PC-3 (cell line): ENCODE data around the gene PCBP2. TPM values are rescaled to one million over a fixed set of nuclear protein-coding genes. Genes with fewer than 3 reads are reported as not detected.

ENCODE experiments used
- ATAC-seq: fragments of 200-7000 bp; cut with Tn5 transposase; 2 replicates; pipeline ENCODE4 v1.9.1; 2020; ENCODE audit warnings: mild to moderate bottlenecking, moderate library complexity
- BruUV-seq: library from RNA; stranded (reverse); fragments of 400-500 nt; replicated peaks from 2 replicates; lab custom pipeline; 2021; lab: Mats Ljungman, UMichigan
- CTCF ChIA-PET: fragments of 300-600 bp; sonication (Branson Sonifier 250); formaldehyde crosslinking; loops from one replicate; lab custom pipeline; 2022; ENCODE audit warnings: antibody characterized with exemption; lab: Charles Lee
- POLR2A ChIA-PET: fragments of 300-600 bp; sonication (Branson Sonifier 250); formaldehyde crosslinking; loops from one replicate; lab custom pipeline; 2022; ENCODE audit warnings: antibody characterized with exemption; ENCODE audit not compliant: unreplicated experiment; lab: Charles Lee
- DNase-seq: peaks from one replicate; pipeline ENCODE4 v3.0.0-alpha.2; 2015
- H2AFZ ChIP-seq: fragments of 300-600 bp; sonication (generic); 2 replicates; pipeline ENCODE4 v1.6.0; 2016; ENCODE audit warnings: antibody characterized with exemption, low read length
- H3F3A ChIP-seq: fragments of 300-600 bp; sonication (generic); one replicate; pipeline ENCODE4 v1.6.0; 2017; ENCODE audit warnings: antibody characterized with exemption, low read length, control low read depth, mild to moderate bottlenecking; ENCODE audit not compliant: unreplicated experiment
- H3K27ac ChIP-seq: fragments of 300-600 bp; sonication (generic); 2 replicates; pipeline ENCODE4 v1.5.1; 2016; ENCODE audit warnings: mild to moderate bottlenecking, low read length
- H3K27me3 ChIP-seq: fragments of 300-600 bp; sonication (generic); 2 replicates; pipeline ENCODE4 v1.6.1; 2016; ENCODE audit warnings: low read length, mixed read lengths
- H3K36me3 ChIP-seq: fragments of 300-600 bp; sonication (generic); 2 replicates; pipeline ENCODE4 v1.6.1; 2016; ENCODE audit warnings: low read depth, mixed run types, low read length, mixed read lengths
- H3K4me1 ChIP-seq: fragments of 300-600 bp; sonication (generic); 2 replicates; pipeline ENCODE4 v1.5.1; 2016; ENCODE audit warnings: low read length; ENCODE audit not compliant: insufficient read depth
- H3K4me2 ChIP-seq: fragments of 300-600 bp; sonication (generic); 2 replicates; pipeline ENCODE4 v1.6.0; 2016; ENCODE audit warnings: low read length
- H3K4me3 ChIP-seq: fragments of 300-600 bp; sonication (generic); 2 replicates; pipeline ENCODE4 v1.5.1; 2016; ENCODE audit warnings: mild to moderate bottlenecking, low read length, mixed read lengths
- H3K79me2 ChIP-seq: fragments of 300-600 bp; sonication (generic); 2 replicates; pipeline ENCODE4 v1.6.1; 2017; ENCODE audit warnings: low read length, mixed read lengths
- H3K9ac ChIP-seq: fragments of 300-600 bp; sonication (generic); 2 replicates; pipeline ENCODE4 v1.6.0; 2016; ENCODE audit warnings: mild to moderate bottlenecking, low read length
- H3K9me2 ChIP-seq: fragments of 300-600 bp; sonication (generic); replicated peaks from 2 replicates; pipeline ENCODE4 v1.6.1; 2016; ENCODE audit warnings: mixed run types, low read length, mixed read lengths
- H3K9me3 ChIP-seq: fragments of 300-600 bp; sonication (generic); 2 replicates; pipeline ENCODE4 v1.6.1; 2016; ENCODE audit warnings: low read length, mixed read lengths
- H4K20me1 ChIP-seq: fragments of 300-600 bp; sonication (generic); 2 replicates; pipeline ENCODE4 v1.6.1; 2016; ENCODE audit warnings: low read length, mixed read lengths
- CTCF ChIP-seq: fragments of 300-600 bp; sonication (generic); conservative IDR thresholded peaks from 2 replicates; pipeline ENCODE4 v1.5.1; 2017; ENCODE audit warnings: antibody characterized with exemption, low read depth, mild to moderate bottlenecking, low read length
- EZH2 ChIP-seq: fragments of 300-600 bp; sonication (generic); IDR thresholded peaks from one replicate; pipeline ENCODE4 v1.6.1; 2017; ENCODE audit warnings: antibody characterized with exemption, mild to moderate bottlenecking, low read length; ENCODE audit not compliant: unreplicated experiment
- EZH2phosphoT487 ChIP-seq: fragments of 300-600 bp; sonication (generic); IDR thresholded peaks from 2 replicates; pipeline ENCODE4 v1.6.1; 2018; ENCODE audit warnings: mild to moderate bottlenecking, antibody characterized with exemption, low read length, borderline replicate concordance
- intact Hi-C: fragments of 100-400 bp; cut with micrococcal nuclease; formaldehyde crosslinking; loops from 2 replicates; pipeline ENCODE4 v1.9.0; 2023
- total RNA-seq: library from RNA; depleted of rRNA; stranded (reverse); fragments of >200 nt; gene quantifications from 2 replicates; pipeline ENCODE4 v1.2.3, GENCODE V29; 2014

The PCBP2 gene
- total RNA-seq, 1 experiment from 2014 or later: 204 TPM

- no peak for DNase-seq
- BruUV-seq: no TSS peak
- Histone ChIP-seq H3K4me3 (no peak overlapping the region), H3K36me3 (peaks cover 93% of the 10 kb centered on the region), H3K79me2 (peaks cover 71% of the 10 kb centered on the region), H3K9ac (no peak overlapping the region), H3K4me2 (no peak overlapping the region), H4K20me1 (peaks cover 67% of the 10 kb centered on the region), H3K4me1 (no peaks in the 10 kb centered on the region), H3K9me2 (no peaks in the 10 kb centered on the region), H3K9me3 (no peaks in the 10 kb centered on the region), H3K27ac (no peak overlapping the region), H3F3A (peaks cover 4% of the 10 kb centered on the region), H2AFZ (no peak overlapping the region), H3K27me3 (no peaks in the 10 kb centered on the region)
- ChIA-PET CTCF (no interaction called here), POLR2A (no interaction called here)
- ATAC-seq: no peak
- intact Hi-C loops: no loop called here
- no peak for TF ChIP-seq CTCF
- no peak for TF ChIP-seq EZH2phosphoT487
- no peak for TF ChIP-seq EZH2
These were observed 15.2 kb downstream of the PCBP2 start for GRCh38 chr12:53467082-53467481.

GRCh38 chr12:53467880-53468279 lies 16.0 kb downstream of the PCBP2 start:
- H3K27me3 ChIP-seq: no peaks in the 10 kb centered on the region
- BruUV-seq: TSS peak; percentile 21
- peaks cover 4% of the 10 kb centered on the region for H3F3A ChIP-seq
- intact Hi-C loops: no loop called here
- POLR2A ChIA-PET: no interaction called here
- no peak for TF ChIP-seq CTCF
- TF ChIP-seq EZH2: no peak
- no peak for TF ChIP-seq EZH2phosphoT487
- peaks cover 68% of the 10 kb centered on the region for H3K79me2 ChIP-seq
- H4K20me1 ChIP-seq: peaks cover 65% of the 10 kb centered on the region
- CTCF ChIA-PET: no interaction called here
- no peak overlapping the region for H3K4me3 ChIP-seq
- DNase-seq: no peak
- H3K27ac ChIP-seq: no peak overlapping the region
- no peak overlapping the region for H3K4me2 ChIP-seq
- no peaks in the 10 kb centered on the region for H3K9me2 ChIP-seq
- no peaks in the 10 kb centered on the region for H3K9me3 ChIP-seq
- no peak for ATAC-seq
- H3K4me1 ChIP-seq: no peaks in the 10 kb centered on the region
- no peak overlapping the region for H2AFZ ChIP-seq
- H3K36me3 ChIP-seq: peaks cover 93% of the 10 kb centered on the region
- H3K9ac ChIP-seq: no peak overlapping the region

- ATAC-seq (no peak), DNase-seq (no peak)
- no peaks in the 10 kb centered on the region for H3K9me2 ChIP-seq
- H2AFZ ChIP-seq: no peak overlapping the region
- ChIA-PET POLR2A (no interaction called here), CTCF (no interaction called here)
- peaks cover 91% of the 10 kb centered on the region for H3K36me3 ChIP-seq
- no peaks in the 10 kb centered on the region for H3K4me1 ChIP-seq
- H4K20me1 ChIP-seq: peaks cover 62% of the 10 kb centered on the region
- intact Hi-C loops: no loop called here
- peaks cover 66% of the 10 kb centered on the region for H3K79me2 ChIP-seq
- H3K4me2 ChIP-seq: no peak overlapping the region
- no peak overlapping the region for H3K4me3 ChIP-seq
- H3K27me3 ChIP-seq: no peaks in the 10 kb centered on the region
- H3K9ac ChIP-seq: no peak overlapping the region
- no TSS peak for BruUV-seq
- H3K27ac ChIP-seq: no peak overlapping the region
- peaks cover 4% of the 10 kb centered on the region for H3F3A ChIP-seq
- TF ChIP-seq CTCF: no peak
- no peaks in the 10 kb centered on the region for H3K9me3 ChIP-seq
These were observed 16.4 kb downstream of the PCBP2 start for GRCh38 chr12:53468282-53468681.
